ENCODE measurements around the gene SP3. TPM values are rescaled to one million over a fixed set of nuclear protein-coding genes. Genes with fewer than 3 reads are reported as not detected.
A peak's percentile ranks its signal among the peaks of the same experiment; 100 is the strongest.

The SP3 gene
- total RNA-seq, 2 experiments from 2014 or later: 115 to 150 TPM

DNA sequence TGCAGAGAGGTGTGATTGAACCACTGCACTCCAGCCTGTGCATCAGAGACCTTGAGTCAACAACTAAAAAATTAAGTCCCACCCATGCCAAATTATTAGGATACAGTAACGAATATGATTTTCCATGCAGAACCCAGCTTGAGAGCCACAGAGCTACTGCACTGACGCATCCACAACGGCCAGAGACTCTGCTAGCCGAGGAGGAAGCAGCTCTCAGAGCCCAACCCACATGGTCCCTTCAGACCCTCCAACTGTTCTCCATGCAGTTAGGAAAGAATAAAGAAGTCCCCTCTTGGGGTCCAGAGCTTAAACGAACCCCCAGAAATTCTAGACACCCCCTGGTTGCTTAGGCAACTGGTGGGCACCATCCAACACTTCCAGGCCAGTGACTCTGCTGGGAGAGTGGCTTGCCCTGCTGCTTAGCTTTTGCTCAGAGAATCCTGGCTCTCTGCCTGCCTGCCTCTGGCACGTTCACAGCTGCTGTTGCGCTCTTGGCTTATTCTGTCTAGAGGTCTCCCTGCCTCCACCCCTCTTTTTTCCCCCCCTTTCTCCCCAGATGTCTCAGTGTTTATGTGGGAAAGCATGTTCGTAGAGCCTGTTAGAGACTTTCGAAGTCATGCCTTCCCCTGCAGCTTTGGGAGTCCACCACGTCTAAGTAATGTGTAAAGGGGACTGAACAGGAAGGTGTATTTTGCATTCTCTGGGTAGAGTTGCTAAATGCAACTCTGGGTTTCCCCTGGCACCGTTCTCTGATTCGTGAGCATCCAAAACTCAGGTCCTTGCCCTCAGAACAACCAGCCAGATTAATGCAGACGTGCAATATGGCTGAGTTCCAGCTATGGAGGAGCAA lies 26.0 kb upstream of the SP3 start:
- ChIA-PET CTCF (ENCODE audit: unreplicated experiment) (no interaction called here), POLR2A (interaction anchor here (0.6 to 3.1 kb wide), 6 partner anchors 12 to 93 kb away, joined by 3 to 19 read pairs (median 4); no protein-coding TSS in a partner anchor)
- H4K20me1 ChIP-seq (ENCODE audit: insufficient read depth, low read length): no peaks in the 10 kb centered on the region
- no peaks in the 10 kb centered on the region for H3K9me2 ChIP-seq (ENCODE audit: insufficient read depth, low read length)
- H3K36me3 ChIP-seq (ENCODE audit: insufficient read depth, low read length): no peaks in the 10 kb centered on the region
- no peaks in the 10 kb centered on the region for H3K9me3 ChIP-seq (ENCODE audit: low read length)
- peak; percentile 60 for DNase-seq (ENCODE audit: low spot score)
- H3K4me3 ChIP-seq (ENCODE audit: low read depth, low read length, poor library complexity, severe bottlenecking): peak overlapping the region; percentile 1
- H3K27ac ChIP-seq (ENCODE audit: low read depth, low read length, poor library complexity, severe bottlenecking): peak overlapping the region; percentile 24
- BruUV-seq (replicated peaks): no TSS peak
- H3K4me2 ChIP-seq (ENCODE audit: low read length): peak overlapping the region; percentile 54
- H3K79me2 ChIP-seq (ENCODE audit: insufficient read depth, low read depth, low read length): no peaks in the 10 kb centered on the region
- peaks cover 51% of the 10 kb centered on the region for H3K4me1 ChIP-seq (ENCODE audit: insufficient read depth, low read length, poor library complexity, severe bottlenecking)
- H2AFZ ChIP-seq (ENCODE audit: low read length): peak overlapping the region; percentile 82
- TF ChIP-seq CTCF (conservative IDR thresholded peaks at IDR 0.05; ENCODE audit: low read length): no peak
- no peak for TF ChIP-seq EZH2phosphoT487 (IDR thresholded peaks at IDR 0.05; ENCODE audit: borderline replicate concordance, low read depth, low read length)
- intact Hi-C loops (cut with micrococcal nuclease; ENCODE audit: unreplicated experiment): no loop called here

- no peaks in the 10 kb centered on the region for H4K20me1 ChIP-seq (ENCODE audit: insufficient read depth, low read length)
- peak overlapping the region; percentile 70 for H3K4me2 ChIP-seq (ENCODE audit: low read length)
- DNase-seq (ENCODE audit: low spot score): no peak
- BruUV-seq (replicated peaks): no TSS peak
- peak overlapping the region; percentile 37 for H3K4me3 ChIP-seq (ENCODE audit: low read depth, low read length, poor library complexity, severe bottlenecking)
- POLR2A ChIA-PET: interaction anchor here (0.6 to 3.1 kb wide), 6 partner anchors 11 to 861 kb away, joined by 3 to 19 read pairs (median 4); partner anchors contain the start of gene SP3
- no peaks in the 10 kb centered on the region for H3K79me2 ChIP-seq (ENCODE audit: insufficient read depth, low read depth, low read length)
- TF ChIP-seq CTCF (conservative IDR thresholded peaks at IDR 0.05; ENCODE audit: low read length): no peak
- CTCF ChIA-PET (ENCODE audit: unreplicated experiment): no interaction called here
- no peaks in the 10 kb centered on the region for H3K9me2 ChIP-seq (ENCODE audit: insufficient read depth, low read length)
- H3K4me1 ChIP-seq (ENCODE audit: insufficient read depth, low read length, poor library complexity, severe bottlenecking): peaks cover 52% of the 10 kb centered on the region
- peak overlapping the region; percentile 94 for H2AFZ ChIP-seq (ENCODE audit: low read length)
- H3K9me3 ChIP-seq (ENCODE audit: low read length): no peaks in the 10 kb centered on the region
- H3K27ac ChIP-seq (ENCODE audit: low read depth, low read length, poor library complexity, severe bottlenecking): peak overlapping the region; percentile 82
- H3K36me3 ChIP-seq (ENCODE audit: insufficient read depth, low read length): no peaks in the 10 kb centered on the region
- intact Hi-C loops (cut with micrococcal nuclease; ENCODE audit: unreplicated experiment): no loop called here
Observed at GRCh38 chr2:173990245-173990644, 25.1 kb upstream of the SP3 start.

DNA sequence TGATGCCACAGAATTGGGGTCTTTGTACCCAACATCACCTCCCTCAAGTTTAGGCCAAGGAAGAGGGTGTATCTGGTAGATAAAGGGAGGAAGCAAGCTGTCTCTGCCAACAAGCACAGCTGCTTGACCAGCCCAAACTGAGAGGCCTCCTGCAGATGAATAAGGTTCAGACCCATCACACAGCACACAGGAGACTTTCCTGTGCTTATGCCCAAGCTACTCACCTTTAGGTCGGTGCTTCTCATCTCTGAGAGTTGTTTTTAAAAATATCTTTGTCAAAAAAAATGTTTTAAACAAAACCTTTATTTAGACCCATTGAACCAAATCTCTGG lies 24.7 kb upstream of the SP3 start:
- peak overlapping the region; percentile 82 for H3K27ac ChIP-seq (ENCODE audit: low read depth, low read length, poor library complexity, severe bottlenecking)
- H2AFZ ChIP-seq (ENCODE audit: low read length): peak overlapping the region; percentile 94
- H3K4me2 ChIP-seq (ENCODE audit: low read length): peak overlapping the region; percentile 70
- TF ChIP-seq CTCF (conservative IDR thresholded peaks at IDR 0.05; ENCODE audit: low read length) (no peak), EZH2phosphoT487 (IDR thresholded peaks at IDR 0.05; ENCODE audit: borderline replicate concordance, low read depth, low read length) (no peak)
- intact Hi-C loops (cut with micrococcal nuclease; ENCODE audit: unreplicated experiment): loop anchor here (1.0 kb wide), 1 partner anchor 25 kb away; the partner anchor contains the start of gene SP3
- no peaks in the 10 kb centered on the region for H3K9me2 ChIP-seq (ENCODE audit: insufficient read depth, low read length)
- POLR2A ChIA-PET: interaction anchor here (0.6 to 3.1 kb wide), 6 partner anchors 11 to 861 kb away, joined by 3 to 19 read pairs (median 4); partner anchors contain the start of gene SP3
- H3K4me1 ChIP-seq (ENCODE audit: insufficient read depth, low read length, poor library complexity, severe bottlenecking): peaks cover 52% of the 10 kb centered on the region
- CTCF ChIA-PET (ENCODE audit: unreplicated experiment): no interaction called here
- H3K9me3 ChIP-seq (ENCODE audit: low read length): no peaks in the 10 kb centered on the region
- no peaks in the 10 kb centered on the region for H3K36me3 ChIP-seq (ENCODE audit: insufficient read depth, low read length)
- peak; percentile 74 for DNase-seq (ENCODE audit: low spot score)
- peak overlapping the region; percentile 37 for H3K4me3 ChIP-seq (ENCODE audit: low read depth, low read length, poor library complexity, severe bottlenecking)
- H4K20me1 ChIP-seq (ENCODE audit: insufficient read depth, low read length): no peaks in the 10 kb centered on the region
- no peaks in the 10 kb centered on the region for H3K79me2 ChIP-seq (ENCODE audit: insufficient read depth, low read depth, low read length)
- no TSS peak for BruUV-seq (replicated peaks)
